Activated T-helper 9 cell treated with anti-CD3 and anti-CD28 coated beads, Interleukin-2, amount 50 U/mL, for 16 hours (primary cell): ENCODE data around the gene AIRE.
"Not testable (repeated sequence)": the region's sequence is repeated elsewhere in the genome, so short reads cannot be mapped to it uniquely, and the experiment has no call there.

Source experiments
- DNase-seq: peaks from one replicate; pipeline ENCODE4 v3.0.0-alpha.2; 2020; ENCODE audit warnings: low read depth

The AIRE gene

DNA sequence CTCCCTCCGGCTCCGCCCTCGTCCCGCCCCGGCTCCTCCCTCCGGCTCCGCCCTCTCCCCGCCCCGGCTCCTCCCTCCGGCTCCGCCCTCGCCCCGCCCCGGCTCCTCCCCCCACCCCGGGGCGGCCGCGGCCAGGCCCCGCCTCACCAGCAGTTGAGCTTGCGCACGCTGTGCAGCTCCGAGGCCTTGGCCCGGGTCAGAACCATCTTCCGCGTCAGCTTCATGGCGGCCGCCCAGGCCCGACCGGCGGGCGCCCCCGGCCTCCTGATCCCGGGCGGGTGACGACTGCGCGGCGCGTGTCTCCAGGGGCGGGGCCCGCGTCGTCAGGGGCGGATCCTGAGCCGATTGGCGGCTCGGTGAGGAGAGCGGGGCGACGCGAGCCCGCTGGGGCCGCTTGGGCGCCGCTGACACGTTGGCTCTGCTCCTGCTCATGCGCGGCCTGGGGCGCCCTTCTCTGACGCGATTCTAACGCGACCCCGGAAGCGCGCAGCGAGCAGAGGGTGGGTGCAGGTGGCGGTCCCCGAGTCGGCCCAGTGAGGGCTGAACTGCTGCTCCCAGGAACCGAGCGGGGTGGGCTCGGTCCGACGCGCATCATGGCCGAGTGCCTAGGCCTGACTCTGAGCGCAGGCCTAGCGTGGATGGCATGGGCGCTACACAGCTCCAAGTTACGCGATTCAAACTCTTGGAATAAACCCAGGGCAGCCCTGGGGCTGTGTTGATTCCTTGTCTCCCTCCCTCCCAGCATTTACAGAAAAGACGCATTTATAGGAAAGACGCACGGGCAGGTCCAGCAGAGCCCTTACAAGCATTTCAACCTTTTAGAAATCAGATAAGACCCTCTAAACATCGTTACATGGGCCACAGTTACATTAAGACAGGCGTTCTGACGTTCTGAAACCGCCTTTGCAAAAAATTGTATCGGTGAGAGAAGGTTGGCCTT is 53.6 kb downstream of the AIRE start, which contains the start of gene CFAP410:
Gene CFAP410, minus strand, starts transcription at position 420 of the 940 bp plus-strand sequence. Its CDS starts 196 bp downstream, at position 224.
- DNase-seq = peak; percentile 93

DNA sequence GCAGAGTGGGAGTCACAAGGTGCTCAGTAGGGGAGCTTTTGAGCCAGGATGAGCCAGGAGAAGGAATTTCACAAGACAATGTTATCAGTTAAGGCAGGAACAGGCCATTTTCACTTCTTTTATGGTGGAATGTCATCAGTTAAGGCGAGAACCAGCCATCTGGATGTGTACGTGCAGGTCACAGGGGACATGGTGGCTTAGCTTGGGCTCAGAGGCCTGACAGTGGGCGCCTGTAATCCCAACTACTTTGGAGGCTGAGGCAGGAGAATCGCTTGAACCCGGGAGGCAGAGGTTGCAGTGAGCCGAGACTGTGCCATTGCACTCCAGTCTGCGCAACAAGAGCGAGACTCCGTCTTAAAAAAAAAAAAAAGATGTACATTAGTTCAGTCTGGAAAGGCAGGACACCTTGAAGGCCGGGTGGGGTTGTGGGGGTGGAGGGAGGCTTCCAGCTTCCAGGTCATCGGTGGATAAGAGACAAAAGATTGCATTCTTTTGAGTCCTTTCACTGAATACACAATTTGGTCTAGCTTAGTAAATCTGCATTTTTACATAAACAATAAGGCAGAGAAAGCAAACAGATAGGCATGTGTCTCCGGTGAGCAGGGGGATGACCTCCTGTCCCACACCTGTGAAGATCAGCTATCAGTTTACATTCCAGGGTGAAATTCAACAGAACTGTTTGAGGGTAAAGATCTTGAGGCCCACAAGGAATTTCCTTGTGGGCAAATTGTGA is 56.2 kb downstream of the AIRE start:
- DNase-seq = not testable (repeated sequence)

DNA sequence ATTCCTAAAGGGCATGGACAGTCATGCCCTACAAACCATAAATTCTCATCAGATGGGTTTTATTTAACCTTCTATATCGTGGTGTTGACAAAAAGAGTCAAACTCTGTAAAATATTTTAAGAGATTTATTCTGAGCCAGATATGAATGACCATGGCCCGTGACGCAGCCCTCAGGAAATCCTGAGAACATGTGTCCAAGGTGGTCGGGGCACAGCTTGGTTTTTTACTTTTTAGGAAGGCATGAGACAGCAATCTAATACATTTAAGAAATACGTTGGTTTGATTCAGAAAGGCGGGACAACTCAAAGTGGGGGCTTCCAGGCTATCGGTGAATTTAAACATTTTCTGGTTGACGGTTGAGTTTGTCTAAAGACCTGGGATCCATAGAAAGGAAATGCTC is 57.3 kb downstream of the AIRE start:
- not testable (repeated sequence) for DNase-seq

DNA sequence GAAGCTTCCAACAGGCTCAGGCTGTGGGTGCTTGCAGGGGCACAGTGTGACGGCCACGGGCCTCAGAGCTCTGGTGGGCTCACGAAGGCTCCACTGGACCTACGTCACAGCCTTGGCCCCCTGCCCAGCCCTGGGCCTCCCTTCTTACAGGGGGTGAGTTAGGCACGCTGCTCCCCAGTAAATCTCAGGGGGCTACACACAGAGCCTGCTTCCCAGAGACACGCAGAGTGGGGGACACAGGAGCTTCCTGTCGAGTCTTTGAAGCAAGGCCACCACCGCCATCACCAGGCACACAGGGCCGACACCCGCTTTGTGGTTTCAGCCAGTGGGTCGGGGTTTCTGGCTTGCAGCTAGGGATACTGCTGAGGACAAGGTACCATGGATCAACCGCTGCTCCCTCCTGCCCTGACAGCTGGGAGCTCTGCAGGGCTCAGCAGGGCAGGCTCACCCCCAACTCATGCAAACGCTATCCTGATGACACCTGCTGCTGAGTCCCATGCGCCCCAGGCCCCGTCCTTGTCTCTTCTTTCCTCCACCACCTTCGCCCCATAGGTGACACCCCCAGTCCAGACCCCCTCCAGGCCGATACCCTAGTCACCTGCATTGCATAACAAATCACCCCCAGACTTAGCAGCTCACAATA is 59.0 kb downstream of the AIRE start:
- DNase-seq = no peak

DNA sequence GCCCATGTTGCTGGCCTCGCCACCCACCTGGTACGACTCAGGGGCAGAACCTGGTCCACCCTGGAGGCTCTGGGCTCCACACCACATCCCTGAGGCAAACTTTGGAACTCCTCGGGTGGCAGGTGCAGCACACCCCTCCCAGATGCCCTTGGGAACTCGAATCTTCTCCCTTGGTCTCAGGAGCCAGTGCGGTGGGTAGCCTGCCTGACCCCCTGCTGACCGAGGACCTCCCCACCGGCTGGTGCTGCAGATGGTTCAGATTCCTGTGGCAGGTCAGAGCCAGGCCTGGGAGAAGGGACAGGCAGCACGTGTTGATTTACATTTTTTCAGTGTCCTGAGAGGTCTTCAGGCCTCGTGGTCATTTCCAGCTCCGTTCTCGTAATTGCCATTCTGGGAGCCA is 59.8 kb downstream of the AIRE start:
- DNase-seq = no peak

DNA sequence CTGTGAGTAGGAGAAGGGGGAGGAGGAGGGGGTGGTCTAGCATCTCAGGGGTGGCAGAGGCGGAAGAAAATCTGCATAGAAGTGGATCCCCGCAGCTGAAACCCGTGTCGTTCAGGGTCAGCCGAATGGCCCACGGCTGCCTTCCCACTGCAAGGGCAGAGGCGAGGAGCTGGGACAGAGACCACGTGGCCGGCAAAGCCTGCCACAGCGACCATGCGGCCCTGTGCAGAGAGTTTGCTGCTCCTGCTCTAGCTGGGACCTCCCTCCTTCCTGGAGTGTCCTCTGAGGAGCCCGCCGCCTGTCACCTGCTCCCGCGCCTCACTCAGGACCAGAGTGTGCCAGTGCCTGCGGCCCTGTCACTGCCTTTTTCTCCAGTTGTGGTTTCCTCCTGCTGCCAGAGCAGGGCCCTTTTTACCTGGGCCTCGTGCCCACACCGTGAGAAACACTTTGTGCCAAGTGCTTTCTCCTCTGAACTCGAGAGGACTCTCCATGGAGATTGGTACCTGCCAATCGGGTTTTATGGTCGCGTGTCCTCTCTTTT is 62.3 kb downstream of the AIRE start:
- DNase-seq = no peak
